Osteoblast (primary cell): Measurements from ENCODE around the gene PRKCQ. TPM values are rescaled to one million over a fixed set of nuclear protein-coding genes. Genes with fewer than 3 reads are reported as not detected.

ENCODE experiments used
- DNase-seq: peaks from one replicate; pipeline ENCODE4 v3.0.0; 2011; ENCODE audit warnings: low spot score, mixed read lengths; ENCODE audit not compliant: insufficient read length; ENCODE audit errors: missing footprints
- H2AFZ ChIP-seq: 2 replicates; pipeline ENCODE4 v1.6.0; 2011; ENCODE audit warnings: mild to moderate bottlenecking, low read length
- H3K27ac ChIP-seq: 2 replicates; pipeline ENCODE4 v1.5.1; 2011; ENCODE audit warnings: mild to moderate bottlenecking, low read depth, low read length, moderate library complexity
- H3K27me3 ChIP-seq: 2 replicates; pipeline ENCODE4 v1.6.0; 2012; ENCODE audit warnings: mild to moderate bottlenecking, control low read depth, inconsistent platforms, low read length, moderate library complexity; ENCODE audit not compliant: insufficient read depth
- H3K36me3 ChIP-seq: 2 replicates; pipeline ENCODE4 v1.5.1; 2011; ENCODE audit warnings: mild to moderate bottlenecking, low read length, control low read depth, moderate library complexity; ENCODE audit not compliant: insufficient read depth
- H3K4me1 ChIP-seq: 2 replicates; pipeline ENCODE4 v1.5.1; 2011; ENCODE audit warnings: mild to moderate bottlenecking, low read length, control low read depth, moderate library complexity; ENCODE audit not compliant: insufficient read depth
- H3K4me2 ChIP-seq: 2 replicates; pipeline ENCODE4 v1.6.0; 2011; ENCODE audit warnings: mild to moderate bottlenecking, low read length; ENCODE audit not compliant: insufficient read depth
- H3K4me3 ChIP-seq: fragments of 200-600 bp; sonication (generic); 3 replicates; pipeline ENCODE4 v1.5.1; 2012; ENCODE audit warnings: mild to moderate bottlenecking, low read length, inconsistent platforms; ENCODE audit not compliant: insufficient read depth
- H3K79me2 ChIP-seq: 2 replicates; pipeline ENCODE4 v1.6.0; 2012; ENCODE audit warnings: mild to moderate bottlenecking, low read length, control low read depth, inconsistent platforms; ENCODE audit not compliant: insufficient read depth
- H3K9me3 ChIP-seq: 2 replicates; pipeline ENCODE4 v1.5.1; 2011; ENCODE audit warnings: low read depth, low read length, control low read depth
- H4K20me1 ChIP-seq: 2 replicates; pipeline ENCODE4 v1.6.0; 2012; ENCODE audit warnings: mild to moderate bottlenecking, low read length, control low read depth; ENCODE audit not compliant: insufficient read depth
- total RNA-seq: library from RNA; depleted of rRNA; stranded (reverse); fragments of >200 nt; gene quantifications from 2 replicates; pipeline ENCODE4 v1.2.3, GENCODE V29; 2012
- TF ChIP-seq, protein P1 (sequence below): IDR thresholded peaks from 2 replicates; pipeline ENCODE4 v1.5.1; 2011; ENCODE audit warnings: mild to moderate bottlenecking, low read depth, low read length, moderate library complexity; ENCODE audit errors: extremely low read depth

PRKCQ gene
- total RNA-seq, 1 donor, result not detected

DNA sequence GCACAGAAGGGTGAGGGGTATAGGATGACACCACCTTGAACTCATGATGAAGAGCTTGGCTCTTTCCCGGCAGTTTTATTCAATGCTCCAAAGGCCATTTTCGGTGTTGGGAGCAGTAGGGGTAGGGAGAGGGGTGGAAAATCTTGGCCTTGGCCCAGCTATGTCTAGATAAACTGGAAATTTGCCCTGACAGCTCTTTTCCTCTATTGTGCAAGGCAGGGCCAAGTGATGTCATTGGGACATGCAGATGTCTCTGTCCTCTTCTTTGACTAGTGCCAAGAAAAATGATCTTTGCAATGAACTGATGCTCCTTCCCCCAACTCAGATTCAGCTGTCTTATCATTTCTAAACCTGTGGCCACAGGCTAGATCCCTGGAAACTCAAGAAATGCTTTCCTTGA lies 27.7 kb upstream of the PRKCQ start:
- H3K4me1 ChIP-seq, result no peaks in the 10 kb centered on the region
- no peak overlapping the region for H3K4me3 ChIP-seq
- no peak overlapping the region for H3K4me2 ChIP-seq
- TF ChIP-seq, protein P1, sequence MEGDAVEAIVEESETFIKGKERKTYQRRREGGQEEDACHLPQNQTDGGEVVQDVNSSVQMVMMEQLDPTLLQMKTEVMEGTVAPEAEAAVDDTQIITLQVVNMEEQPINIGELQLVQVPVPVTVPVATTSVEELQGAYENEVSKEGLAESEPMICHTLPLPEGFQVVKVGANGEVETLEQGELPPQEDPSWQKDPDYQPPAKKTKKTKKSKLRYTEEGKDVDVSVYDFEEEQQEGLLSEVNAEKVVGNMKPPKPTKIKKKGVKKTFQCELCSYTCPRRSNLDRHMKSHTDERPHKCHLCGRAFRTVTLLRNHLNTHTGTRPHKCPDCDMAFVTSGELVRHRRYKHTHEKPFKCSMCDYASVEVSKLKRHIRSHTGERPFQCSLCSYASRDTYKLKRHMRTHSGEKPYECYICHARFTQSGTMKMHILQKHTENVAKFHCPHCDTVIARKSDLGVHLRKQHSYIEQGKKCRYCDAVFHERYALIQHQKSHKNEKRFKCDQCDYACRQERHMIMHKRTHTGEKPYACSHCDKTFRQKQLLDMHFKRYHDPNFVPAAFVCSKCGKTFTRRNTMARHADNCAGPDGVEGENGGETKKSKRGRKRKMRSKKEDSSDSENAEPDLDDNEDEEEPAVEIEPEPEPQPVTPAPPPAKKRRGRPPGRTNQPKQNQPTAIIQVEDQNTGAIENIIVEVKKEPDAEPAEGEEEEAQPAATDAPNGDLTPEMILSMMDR, result no peak
- H3K27ac ChIP-seq, result no peak overlapping the region
- H3K9me3 ChIP-seq, result no peaks in the 10 kb centered on the region
- no peaks in the 10 kb centered on the region for H3K27me3 ChIP-seq
- H3K79me2 ChIP-seq, result no peaks in the 10 kb centered on the region
- DNase-seq, result no peak
- H2AFZ ChIP-seq, result no peak overlapping the region
- no peaks in the 10 kb centered on the region for H3K36me3 ChIP-seq
- H4K20me1 ChIP-seq, result no peaks in the 10 kb centered on the region

DNA sequence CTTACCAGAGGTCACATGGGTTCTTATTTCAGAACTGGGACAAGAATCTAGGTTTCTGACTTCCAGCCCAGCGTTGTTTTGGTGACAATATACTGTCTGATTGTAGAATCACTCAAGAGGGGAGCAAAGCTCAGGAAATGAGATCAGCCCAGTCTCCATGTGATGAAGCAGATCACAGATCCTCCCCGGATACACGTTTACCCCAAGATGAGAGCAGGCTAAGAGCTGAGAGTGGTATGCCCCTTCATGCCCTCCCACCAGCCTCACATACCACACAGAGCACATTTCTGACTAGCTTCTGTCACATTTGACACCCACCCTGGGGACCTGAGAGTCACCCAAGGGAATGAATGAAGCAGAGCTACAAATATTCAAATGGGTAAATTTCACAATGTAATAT lies 27.1 kb upstream of the PRKCQ start:
- Histone ChIP-seq H3K36me3 (no peaks in the 10 kb centered on the region), H3K4me3 (no peak overlapping the region), H3K27me3 (no peaks in the 10 kb centered on the region), H3K4me1 (no peaks in the 10 kb centered on the region), H2AFZ (no peak overlapping the region), H4K20me1 (no peaks in the 10 kb centered on the region), H3K4me2 (no peak overlapping the region), H3K27ac (no peak overlapping the region), H3K9me3 (no peaks in the 10 kb centered on the region), H3K79me2 (no peaks in the 10 kb centered on the region)
- TF ChIP-seq, protein P1, result no peak
- DNase-seq, result no peak

DNA sequence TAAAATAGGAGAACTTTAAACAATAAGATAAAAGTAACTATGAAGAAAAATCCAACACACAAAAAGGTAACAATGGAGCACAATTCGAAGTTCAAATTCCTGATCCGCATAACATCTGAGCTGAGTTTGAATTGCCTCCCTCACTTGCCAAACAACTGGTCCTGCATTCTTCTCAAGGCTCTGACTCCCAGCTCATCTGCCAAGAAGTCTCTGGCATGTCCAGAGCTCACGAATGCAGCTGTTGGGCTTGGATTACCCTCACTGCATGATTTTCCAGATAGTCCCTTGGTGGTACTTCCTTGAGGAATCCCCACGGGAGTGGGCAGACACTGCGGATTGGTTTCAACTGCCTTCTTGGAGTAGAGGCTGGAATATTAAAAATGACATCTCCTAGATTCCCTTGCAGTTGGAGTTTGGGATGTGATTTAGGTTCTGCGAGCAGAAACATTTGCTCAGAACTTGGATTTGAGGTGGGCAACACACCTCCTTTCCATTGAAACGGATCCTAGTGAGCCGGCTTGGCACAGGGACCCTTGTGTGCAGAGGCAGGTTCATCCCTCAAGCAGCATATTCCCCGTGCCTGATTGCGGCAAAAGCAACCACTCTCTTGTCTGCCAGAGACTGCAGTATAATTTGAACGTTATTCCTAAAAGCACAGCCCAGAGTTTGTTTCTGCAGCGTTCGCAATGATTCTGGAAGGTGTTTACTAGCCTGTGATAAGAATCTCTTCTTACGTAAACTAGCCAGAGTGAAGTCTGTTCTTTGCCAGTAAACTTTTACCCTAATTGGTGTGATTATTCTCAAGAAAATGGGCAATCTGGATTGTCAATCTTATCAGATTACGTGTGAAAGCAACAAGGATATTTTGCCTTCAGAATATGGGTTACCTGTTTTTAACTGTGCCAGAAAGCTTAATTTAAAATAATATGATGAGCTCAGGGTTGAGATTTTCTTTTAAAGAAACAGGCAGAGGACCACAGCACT lies 23.4 kb upstream of the PRKCQ start:
- TF ChIP-seq, protein P1, result no peak
- Histone ChIP-seq H3K36me3 (no peaks in the 10 kb centered on the region), H3K79me2 (no peaks in the 10 kb centered on the region), H3K27ac (no peak overlapping the region), H3K4me2 (no peak overlapping the region), H3K4me1 (no peaks in the 10 kb centered on the region), H3K27me3 (no peaks in the 10 kb centered on the region), H2AFZ (no peak overlapping the region), H3K4me3 (no peak overlapping the region), H4K20me1 (no peaks in the 10 kb centered on the region), H3K9me3 (no peaks in the 10 kb centered on the region)
- DNase-seq, result no peak

DNA sequence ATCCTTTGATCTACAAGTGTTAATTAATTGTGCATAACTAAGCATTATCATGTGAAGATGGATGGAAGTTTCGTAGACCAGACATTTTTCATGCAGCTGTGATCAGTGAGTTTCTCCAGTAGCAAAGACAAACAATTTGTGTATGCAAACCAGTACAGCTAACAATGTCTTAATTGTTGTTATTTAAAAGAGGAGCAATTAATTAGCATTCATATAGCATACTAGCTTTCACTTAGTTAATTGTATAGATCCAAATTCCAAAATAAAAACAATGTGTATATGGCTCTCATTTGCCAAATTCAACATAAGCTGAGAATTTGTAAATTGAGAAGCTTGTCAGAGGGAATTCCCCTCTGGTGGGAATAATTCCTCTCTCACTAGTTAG lies 22.6 kb upstream of the PRKCQ start:
- Histone ChIP-seq H3K79me2 (no peaks in the 10 kb centered on the region), H3K4me3 (no peak overlapping the region), H3K9me3 (no peaks in the 10 kb centered on the region), H2AFZ (no peak overlapping the region), H3K27ac (no peak overlapping the region), H3K4me2 (no peak overlapping the region), H4K20me1 (no peaks in the 10 kb centered on the region), H3K36me3 (no peaks in the 10 kb centered on the region), H3K4me1 (no peaks in the 10 kb centered on the region), H3K27me3 (no peaks in the 10 kb centered on the region)
- TF ChIP-seq, protein P1, result no peak
- no peak for DNase-seq
